Measurements from ENCODE around the gene CMYA5.
"Not testable (repeated sequence)": the region's sequence is repeated elsewhere in the genome, so short reads cannot be mapped to it uniquely, and the experiment has no call there.

Gene CMYA5

GRCh38 chr5:79704553-79704952 lies 14.9 kb downstream of the CMYA5 start:
- DNase-seq = no peak

- no peak for DNase-seq
Observed at GRCh38 chr5:79705632-79706031, 16.0 kb downstream of the CMYA5 start.

- not testable (repeated sequence) for DNase-seq
Observed at GRCh38 chr5:79706317-79706716, 16.7 kb downstream of the CMYA5 start.

GRCh38 chr5:79707535-79707934 lies 17.9 kb downstream of the CMYA5 start:
- DNase-seq = no peak

- no peak for DNase-seq
Observed at GRCh38 chr5:79712741-79713140, 23.1 kb downstream of the CMYA5 start.

- DNase-seq = no peak
Observed at GRCh38 chr5:79713727-79714126, 24.1 kb downstream of the CMYA5 start.

GRCh38 chr5:79716839-79717238 lies 27.2 kb downstream of the CMYA5 start:
- DNase-seq = no peak

GRCh38 chr5:79720096-79720495 lies 30.5 kb downstream of the CMYA5 start:
- no peak for DNase-seq

GRCh38 chr5:79727451-79728355 lies 38.1 kb downstream of the CMYA5 start:
- no peak for DNase-seq

- DNase-seq = no peak
Observed at GRCh38 chr5:79728396-79728795, 38.8 kb downstream of the CMYA5 start.

GRCh38 chr5:79729679-79730078 lies 40.0 kb downstream of the CMYA5 start:
- no peak for DNase-seq

GRCh38 chr5:79730564-79730963 lies 40.9 kb downstream of the CMYA5 start:
- DNase-seq = no peak

GRCh38 chr5:79731775-79732174 lies 42.1 kb downstream of the CMYA5 start:
- DNase-seq = no peak

GRCh38 chr5:79736528-79737514 lies 47.2 kb downstream of the CMYA5 start:
- no peak for DNase-seq

- DNase-seq = no peak
Observed at GRCh38 chr5:79738349-79738748, 48.7 kb downstream of the CMYA5 start.

- no peak for DNase-seq
Observed at GRCh38 chr5:79742549-79743136, 53.0 kb downstream of the CMYA5 start.

- DNase-seq = no peak
Observed at GRCh38 chr5:79743846-79744605, 54.4 kb downstream of the CMYA5 start.

GRCh38 chr5:79745255-79745654 lies 55.6 kb downstream of the CMYA5 start:
- DNase-seq = no peak

- DNase-seq = no peak
Observed at GRCh38 chr5:79746642-79747569, 57.3 kb downstream of the CMYA5 start.

GRCh38 chr5:79750611-79751510 lies 61.2 kb downstream of the CMYA5 start:
- no peak for DNase-seq
